GM12865 (cell line): Measurements from ENCODE around the gene TSPAN14.
A peak's percentile ranks its signal among the peaks of the same experiment; 100 is the strongest.

Source experiments
- DNase-seq: peaks from one replicate; pipeline ENCODE4 v3.0.0; 2010; ENCODE audit warnings: low read depth
- H3K4me3 ChIP-seq: 2 replicates; pipeline ENCODE4 v1.5.1; 2011; ENCODE audit warnings: mild to moderate bottlenecking, low read depth, low read length, control low read depth
- CTCF ChIP-seq: IDR thresholded peaks from 2 replicates; pipeline ENCODE4 v1.5.1; 2011; ENCODE audit warnings: low read length, control low read depth, low read depth, inconsistent platforms; ENCODE audit not compliant: insufficient read depth; ENCODE audit errors: missing control alignments

TSPAN14 gene

DNA sequence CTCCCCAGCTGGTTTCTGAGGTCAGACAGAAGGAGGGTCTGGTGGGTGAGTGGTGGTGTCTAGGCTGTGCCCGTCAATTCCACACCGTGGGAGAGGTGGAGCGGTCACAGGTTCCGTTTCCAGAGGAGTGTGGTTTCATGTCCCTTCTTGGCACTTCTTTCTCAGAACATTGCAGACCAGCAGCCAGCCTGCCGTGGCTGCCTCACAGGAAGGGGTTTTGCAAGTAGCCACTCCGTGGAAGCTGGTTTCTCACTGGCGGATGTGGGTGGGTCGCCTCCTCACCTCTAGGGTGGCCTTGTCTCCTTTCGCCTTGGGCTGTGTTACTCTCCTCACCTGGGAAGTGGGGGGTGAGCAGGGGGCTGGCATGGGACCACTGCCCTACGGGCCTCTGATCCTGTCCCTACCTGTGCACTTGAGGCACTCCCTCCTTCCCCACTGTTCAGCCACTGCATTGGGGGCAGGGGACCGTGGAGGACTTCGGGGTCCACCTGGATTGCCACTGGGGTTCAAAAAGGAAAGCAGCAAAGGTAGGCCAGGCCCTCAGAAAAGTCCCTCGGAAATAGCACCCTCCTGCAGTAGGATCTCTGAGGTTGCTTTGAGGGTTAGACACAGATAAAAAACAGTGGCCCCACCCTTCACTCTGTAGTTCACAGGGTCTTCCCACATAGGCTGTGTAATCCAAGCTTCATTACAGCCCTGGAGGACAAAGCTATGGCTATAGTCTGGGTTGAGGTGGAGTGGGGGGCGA is 33.9 kb downstream of the TSPAN14 start:
- no peak overlapping the region for H3K4me3 ChIP-seq
- DNase-seq, result no peak
- TF ChIP-seq CTCF, result no peak

DNA sequence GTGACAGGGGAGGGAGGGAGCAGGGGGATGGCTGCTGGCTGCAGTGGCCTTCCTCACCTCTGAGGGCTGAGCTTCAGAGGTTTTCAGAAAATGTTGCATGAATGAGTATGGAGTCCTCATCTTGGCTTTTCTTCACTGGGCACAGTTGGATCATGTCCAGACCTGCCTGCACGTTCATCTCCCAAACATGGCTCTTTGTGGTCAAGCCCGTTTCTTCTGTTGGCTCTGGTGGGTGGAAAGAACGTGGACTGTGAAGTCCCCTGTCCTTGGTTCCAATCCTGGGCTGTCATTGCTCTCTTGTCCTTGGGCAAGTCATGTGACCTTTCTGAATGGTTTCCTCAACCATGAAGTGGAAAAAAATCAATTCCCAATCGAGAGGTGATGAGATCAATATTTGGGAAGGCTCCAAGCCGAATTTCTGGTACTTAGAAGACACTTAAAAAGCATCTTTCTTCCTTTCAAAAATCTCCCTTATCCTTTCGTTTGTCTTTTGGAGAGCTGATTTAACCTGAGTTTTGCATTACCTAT is 34.5 kb downstream of the TSPAN14 start:
- TF ChIP-seq CTCF, result no peak
- no peak for DNase-seq

GRCh38 chr10:80489371-80490112 is 35.4 kb downstream of the TSPAN14 start:
- no peak for TF ChIP-seq CTCF
- DNase-seq, result no peak
- no peak overlapping the region for H3K4me3 ChIP-seq

More for the DNA sequence above, 34.5 kb downstream of the TSPAN14 start:
- H3K4me3 ChIP-seq, result no peak overlapping the region

GRCh38 chr10:80491251-80492102 is 37.4 kb downstream of the TSPAN14 start:
- no peak for TF ChIP-seq CTCF
- no peak for DNase-seq

GRCh38 chr10:80492848-80493521 is 38.9 kb downstream of the TSPAN14 start:
- peak; percentile 28 for DNase-seq
- TF ChIP-seq CTCF, result no peak
- H3K4me3 ChIP-seq, result no peak overlapping the region

More at GRCh38 chr10:80491251-80492102, 37.4 kb downstream of the TSPAN14 start:
- H3K4me3 ChIP-seq, result no peak overlapping the region

- H3K4me3 ChIP-seq, result no peak overlapping the region
- TF ChIP-seq CTCF, result no peak
- DNase-seq, result peak; percentile 24
Observed at GRCh38 chr10:80493522-80494051, 39.5 kb downstream of the TSPAN14 start.
